Measurements from ENCODE around the gene MICU1. TPM values are rescaled to one million over a fixed set of nuclear protein-coding genes. Genes with fewer than 3 reads are reported as not detected.
"Not testable (repeated sequence)": the region's sequence is repeated elsewhere in the genome, so short reads cannot be mapped to it uniquely, and the experiment has no call there.

The MICU1 gene
- total and polyA plus RNA-seq, 9 donors = 29.9 to 117 (median 44.5) TPM

DNA sequence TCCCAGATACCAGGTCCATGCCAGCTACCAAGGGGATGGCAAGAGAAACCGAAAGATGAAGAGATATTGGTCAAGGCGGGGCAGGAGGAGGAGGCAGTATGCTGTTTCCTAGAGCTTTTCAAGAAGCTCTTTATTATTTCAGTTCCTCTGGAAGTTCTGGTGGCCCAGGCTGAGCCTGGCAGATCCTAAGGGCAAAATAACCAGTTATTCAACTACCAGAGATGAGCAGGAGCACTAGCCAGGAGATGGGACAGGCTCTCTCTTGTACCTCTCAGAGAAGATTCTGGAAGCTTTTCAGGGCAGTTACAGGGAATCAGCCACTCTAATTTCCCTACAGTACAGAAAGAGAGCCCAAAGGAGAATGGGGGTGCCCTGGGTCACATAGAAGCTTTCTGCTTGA is 276.4 kb downstream of the MICU1 start:
- Histone ChIP-seq H3K27ac (no peak overlapping the region), H3K4me3 (no peak overlapping the region), H3K4me1 (ENCODE audit: insufficient read depth) (peaks cover 6% of the 10 kb centered on the region), H3K9me3 (no peaks in the 10 kb centered on the region), H3K36me3 (no peaks in the 10 kb centered on the region), H3K27me3 (no peaks in the 10 kb centered on the region)
- no peak for DNase-seq
- intact Hi-C loops (cut with DNase I) = loop anchor here in 3 of 4 donors (10.0 kb wide), 2 partner anchors 225 to 455 kb away; no protein-coding TSS in a partner anchor
- TF ChIP-seq POLR2A (IDR thresholded peaks at IDR 0.05) (no peak), EP300 (IDR thresholded peaks at IDR 0.05) (no peak)
- TF ChIP-seq, protein P1, sequence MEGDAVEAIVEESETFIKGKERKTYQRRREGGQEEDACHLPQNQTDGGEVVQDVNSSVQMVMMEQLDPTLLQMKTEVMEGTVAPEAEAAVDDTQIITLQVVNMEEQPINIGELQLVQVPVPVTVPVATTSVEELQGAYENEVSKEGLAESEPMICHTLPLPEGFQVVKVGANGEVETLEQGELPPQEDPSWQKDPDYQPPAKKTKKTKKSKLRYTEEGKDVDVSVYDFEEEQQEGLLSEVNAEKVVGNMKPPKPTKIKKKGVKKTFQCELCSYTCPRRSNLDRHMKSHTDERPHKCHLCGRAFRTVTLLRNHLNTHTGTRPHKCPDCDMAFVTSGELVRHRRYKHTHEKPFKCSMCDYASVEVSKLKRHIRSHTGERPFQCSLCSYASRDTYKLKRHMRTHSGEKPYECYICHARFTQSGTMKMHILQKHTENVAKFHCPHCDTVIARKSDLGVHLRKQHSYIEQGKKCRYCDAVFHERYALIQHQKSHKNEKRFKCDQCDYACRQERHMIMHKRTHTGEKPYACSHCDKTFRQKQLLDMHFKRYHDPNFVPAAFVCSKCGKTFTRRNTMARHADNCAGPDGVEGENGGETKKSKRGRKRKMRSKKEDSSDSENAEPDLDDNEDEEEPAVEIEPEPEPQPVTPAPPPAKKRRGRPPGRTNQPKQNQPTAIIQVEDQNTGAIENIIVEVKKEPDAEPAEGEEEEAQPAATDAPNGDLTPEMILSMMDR (IDR thresholded peaks at IDR 0.05) = no peak
- 90 to 96% (median 92%) methylated on average over 2 of the region's 2 CpGs for WGBS, 3 donors

DNA sequence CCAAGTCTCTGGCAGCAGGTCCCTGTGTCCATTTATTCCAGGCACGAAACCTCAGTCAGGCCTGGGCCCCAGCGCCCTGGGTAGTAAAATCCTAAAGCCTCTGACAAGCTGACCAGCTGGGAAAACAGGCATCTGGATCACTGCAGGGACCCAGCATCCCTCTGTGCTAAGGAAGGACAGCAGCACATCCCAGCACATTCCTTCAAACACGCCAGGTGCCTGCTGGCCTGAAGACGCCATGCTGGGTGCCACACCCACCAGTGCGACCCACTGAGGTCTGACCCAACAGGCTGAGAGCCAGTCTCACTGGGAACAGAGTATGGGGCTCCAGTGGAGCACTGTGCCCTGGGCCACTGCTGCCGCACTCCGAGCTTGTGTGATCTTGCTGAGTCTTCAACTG is 277.6 kb downstream of the MICU1 start:
- H3K9me3 ChIP-seq = no peaks in the 10 kb centered on the region
- intact Hi-C loops (cut with DNase I) = loop anchor here in 3 of 4 donors (10.0 kb wide), 2 partner anchors 223 to 453 kb away; no protein-coding TSS in a partner anchor
- TF ChIP-seq EP300 (IDR thresholded peaks at IDR 0.05) = no peak
- TF ChIP-seq, protein P1 (IDR thresholded peaks at IDR 0.05) = no peak
- TF ChIP-seq POLR2A (IDR thresholded peaks at IDR 0.05) = no peak
- WGBS, 3 donors = 74 to 82% (median 78%) methylated on average over 7 of the region's 7 CpGs
- H3K27me3 ChIP-seq = no peaks in the 10 kb centered on the region
- DNase-seq = no peak
- no peak overlapping the region for H3K4me3 ChIP-seq
- no peaks in the 10 kb centered on the region for H3K36me3 ChIP-seq
- H3K27ac ChIP-seq = no peak overlapping the region
- peaks cover 3% of the 10 kb centered on the region for H3K4me1 ChIP-seq (ENCODE audit: insufficient read depth)

DNA sequence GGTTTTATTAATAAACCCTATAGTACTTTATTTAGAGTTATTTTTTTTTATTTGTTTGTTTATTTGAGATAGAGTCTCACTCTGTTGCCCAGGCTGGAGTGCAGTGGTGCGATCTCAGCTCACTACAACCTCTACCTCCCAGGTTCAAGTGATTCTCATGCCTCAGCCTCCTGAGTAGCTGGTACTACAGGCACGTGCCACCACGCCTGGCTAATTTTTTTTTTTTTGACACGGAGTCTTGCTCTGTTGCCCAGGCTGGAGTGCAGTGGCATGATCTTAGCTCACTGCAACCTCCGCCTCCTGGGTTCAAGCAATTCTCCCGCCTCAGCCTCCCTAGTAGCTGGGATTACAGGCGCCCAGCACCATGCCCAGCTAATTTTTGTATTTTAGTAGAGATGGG is 279.8 kb downstream of the MICU1 start:
- WGBS, 3 donors = 92 to 97% (median 95%) methylated on average over 7 of the region's 7 CpGs
- intact Hi-C loops (cut with DNase I) = loop anchor here in 3 of 4 donors (10.0 kb wide), 2 partner anchors 221 to 451 kb away; no protein-coding TSS in a partner anchor
- H3K36me3 ChIP-seq = not testable (repeated sequence)

DNA sequence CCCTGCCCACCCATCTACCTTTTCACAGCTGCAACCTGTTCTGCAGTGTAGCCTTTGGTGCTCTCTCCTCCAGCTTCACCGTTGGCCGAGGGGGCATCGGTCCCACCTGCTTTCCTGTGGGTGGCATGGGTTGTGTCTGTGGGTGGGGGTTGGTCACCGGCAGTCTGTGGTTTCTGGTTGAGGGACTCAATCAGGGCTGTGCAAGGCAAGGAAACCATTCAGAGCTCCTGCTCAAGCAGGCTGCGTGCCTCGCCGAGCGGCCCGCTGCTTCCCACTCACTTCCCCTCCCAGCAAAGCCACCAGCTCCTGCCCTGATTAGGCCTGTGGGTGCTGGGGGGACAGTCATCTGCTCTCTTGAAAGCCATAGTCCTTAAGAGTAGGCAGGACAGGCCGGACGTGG is 280.9 kb downstream of the MICU1 start:
- Histone ChIP-seq H3K27me3 (no peaks in the 10 kb centered on the region), H3K4me1 (ENCODE audit: insufficient read depth) (no peaks in the 10 kb centered on the region), H3K36me3 (no peaks in the 10 kb centered on the region), H3K27ac (no peak overlapping the region), H3K9me3 (no peaks in the 10 kb centered on the region), H3K4me3 (no peak overlapping the region)
- intact Hi-C loops (cut with DNase I) = loop anchor here in 3 of 4 donors (5.0 to 10.0 kb wide), 3 partner anchors 220 to 450 kb away; no protein-coding TSS in a partner anchor
- TF ChIP-seq POLR2A (IDR thresholded peaks at IDR 0.05) = no peak
- no peak for TF ChIP-seq EP300 (IDR thresholded peaks at IDR 0.05)
- TF ChIP-seq, protein P1 (IDR thresholded peaks at IDR 0.05) = no peak
- DNase-seq = no peak
- WGBS, 3 donors = 93% methylated on average over 11 of the region's 11 CpGs

More for the DNA sequence above, 279.8 kb downstream of the MICU1 start:
- not testable (repeated sequence) for H3K9me3 ChIP-seq; H3K27me3 ChIP-seq; H3K27ac ChIP-seq; H3K4me3 ChIP-seq; DNase-seq; H3K4me1 ChIP-seq (ENCODE audit: insufficient read depth)

DNA sequence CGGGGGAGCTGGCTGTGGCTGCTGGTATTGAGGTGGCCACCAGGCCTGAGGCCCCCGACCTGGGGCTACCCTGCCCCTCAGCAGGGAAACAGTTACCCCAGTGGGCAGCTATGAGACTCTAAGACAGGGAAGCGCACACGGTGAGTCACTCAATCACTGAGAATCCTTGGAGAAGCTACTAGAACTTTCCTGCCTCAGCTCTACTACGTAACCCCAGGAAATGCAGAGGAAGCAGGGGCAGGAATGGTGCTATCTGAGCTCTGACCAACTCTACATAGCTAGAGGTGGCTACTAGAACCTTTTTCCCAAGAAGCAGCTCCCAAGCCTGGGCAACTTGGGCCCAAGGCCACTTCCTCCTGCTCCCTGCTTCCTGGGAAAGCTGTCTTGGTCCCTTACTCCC is 283.0 kb downstream of the MICU1 start:
- Histone ChIP-seq H3K9me3 (no peaks in the 10 kb centered on the region), H3K4me3 (no peak overlapping the region), H3K27ac (no peak overlapping the region), H3K27me3 (no peaks in the 10 kb centered on the region), H3K4me1 (ENCODE audit: insufficient read depth) (no peaks in the 10 kb centered on the region), H3K36me3 (no peaks in the 10 kb centered on the region)
- 91 to 100% (median 96%) methylated on average over 5 of the region's 5 CpGs for WGBS, 3 donors
- intact Hi-C loops (cut with DNase I) = loop anchor here in 3 of 4 donors (5.0 to 10.0 kb wide), 3 partner anchors 218 to 448 kb away; no protein-coding TSS in a partner anchor
- TF ChIP-seq POLR2A (IDR thresholded peaks at IDR 0.05) = no peak
- TF ChIP-seq, protein P1 (IDR thresholded peaks at IDR 0.05) = no peak
- no peak for TF ChIP-seq EP300 (IDR thresholded peaks at IDR 0.05)
- no peak for DNase-seq

Measured in ovary (tissue), 9 donors.